PC-9 (cell line): ENCODE results near the gene TRAF1. TPM values are rescaled to one million over a fixed set of nuclear protein-coding genes. Genes with fewer than 3 reads are reported as not detected.

Experiments
- BruUV-seq: library from RNA; stranded (reverse); fragments of 400-500 nt; replicated peaks from 2 replicates; lab custom pipeline; 2021; lab: Mats Ljungman, UMichigan
- CTCF ChIA-PET: fragments of 300-600 bp; sonication (Branson Sonifier 250); formaldehyde crosslinking; loops from one replicate; lab custom pipeline; 2022; ENCODE audit warnings: antibody characterized with exemption; lab: Charles Lee
- POLR2A ChIA-PET: fragments of 300-600 bp; sonication (Branson Sonifier 250); formaldehyde crosslinking; loops from one replicate; lab custom pipeline; 2022; ENCODE audit warnings: antibody characterized with exemption; ENCODE audit not compliant: unreplicated experiment; lab: Charles Lee
- DNase-seq, 2 experiments: peaks; one replicate each; pipeline versions ENCODE4 v3.0.0 to v3.0.0-alpha.2; 2015 to 2022; ENCODE audit warnings: mixed read lengths in 1 of 2
- H2AFZ ChIP-seq: fragments of 200-600 bp; sonication (generic); 2 replicates; pipeline ENCODE4 v1.8.1; 2017; ENCODE audit warnings: antibody characterized with exemption
- H3F3A ChIP-seq: fragments of 200-600 bp; sonication (generic); 2 replicates; pipeline ENCODE4 v1.8.1; 2017; ENCODE audit warnings: antibody characterized with exemption, mild to moderate bottlenecking, low read depth; ENCODE audit not compliant: insufficient read depth
- H3K27ac ChIP-seq: fragments of 200-600 bp; sonication (generic); 2 replicates; pipeline ENCODE4 v1.6.1; 2016; ENCODE audit warnings: mixed run types
- H3K27me3 ChIP-seq: fragments of 200-600 bp; sonication (generic); 2 replicates; pipeline ENCODE4 v1.6.1; 2016; ENCODE audit warnings: low read depth, mixed run types; ENCODE audit not compliant: insufficient read depth
- H3K36me3 ChIP-seq: fragments of 200-600 bp; sonication (generic); 2 replicates; pipeline ENCODE4 v1.6.1; 2016; ENCODE audit warnings: low read depth, mixed run types
- H3K4me1 ChIP-seq: fragments of 200-600 bp; sonication (generic); replicated peaks from 2 replicates; pipeline ENCODE4 v1.6.1; 2016; ENCODE audit warnings: mixed run types; ENCODE audit not compliant: insufficient read depth
- H3K4me2 ChIP-seq: fragments of 200-600 bp; sonication (generic); 2 replicates; pipeline ENCODE4 v1.6.1; 2017; ENCODE audit warnings: mixed run types
- H3K4me3 ChIP-seq: fragments of 200-600 bp; sonication (generic); 2 replicates; pipeline ENCODE4 v1.6.1; 2016; ENCODE audit warnings: mixed run types
- H3K79me2 ChIP-seq: fragments of 200-600 bp; sonication (generic); 2 replicates; pipeline ENCODE4 v1.6.1; 2017; ENCODE audit warnings: low read depth, mixed run types
- H3K9me2 ChIP-seq: fragments of 200-600 bp; sonication (generic); 2 replicates; pipeline ENCODE4 v1.8.1; 2017; ENCODE audit warnings: mild to moderate bottlenecking; ENCODE audit not compliant: insufficient read depth
- H3K9me3 ChIP-seq: fragments of 200-600 bp; sonication (generic); 2 replicates; pipeline ENCODE4 v1.8.1; 2016; ENCODE audit warnings: low read depth; ENCODE audit not compliant: insufficient read depth
- H4K20me1 ChIP-seq: fragments of 200-600 bp; sonication (generic); 2 replicates; pipeline ENCODE4 v1.8.1; 2017; ENCODE audit not compliant: insufficient read depth
- CTCF ChIP-seq: fragments of 200-600 bp; sonication (generic); conservative IDR thresholded peaks from 2 replicates; pipeline ENCODE4 v1.6.1; 2017; ENCODE audit warnings: mixed run types, antibody characterized with exemption, mild to moderate bottlenecking, moderate library complexity
- EZH2 ChIP-seq: fragments of 200-600 bp; sonication (generic); IDR thresholded peaks from 2 replicates; pipeline ENCODE4 v1.8.0; 2017; ENCODE audit warnings: antibody characterized with exemption, low read depth
- intact Hi-C: fragments of 100-400 bp; cut with micrococcal nuclease; formaldehyde crosslinking; loops from one replicate; pipeline ENCODE4 v1.10.0; 2022; ENCODE audit not compliant: unreplicated experiment
- total RNA-seq: library from RNA; stranded (reverse); gene quantifications from 2 replicates; pipeline ENCODE4 v1.2.3, GENCODE V29; 2021

Gene TRAF1
- total RNA-seq, 1 experiment from 2014 or later = 2.7 TPM

GRCh38 chr9:120905315-120906164, 21.1 kb downstream of the TRAF1 start:
- intact Hi-C loops = no loop called here
- H3K9me3 ChIP-seq = no peaks in the 10 kb centered on the region
- H3F3A ChIP-seq = no peaks in the 10 kb centered on the region
- no peaks in the 10 kb centered on the region for H3K9me2 ChIP-seq
- ChIA-PET CTCF (no interaction called here), POLR2A (no interaction called here)
- peaks cover 6% of the 10 kb centered on the region for H3K4me1 ChIP-seq
- no peaks in the 10 kb centered on the region for H4K20me1 ChIP-seq
- DNase-seq = no peak
- H3K27ac ChIP-seq = no peak overlapping the region
- no peaks in the 10 kb centered on the region for H3K79me2 ChIP-seq
- no peak overlapping the region for H3K4me2 ChIP-seq
- no peak overlapping the region for H2AFZ ChIP-seq
- H3K4me3 ChIP-seq = no peak overlapping the region
- BruUV-seq = no TSS peak
- H3K36me3 ChIP-seq = no peaks in the 10 kb centered on the region
- TF ChIP-seq EZH2 = no peak
- TF ChIP-seq CTCF = no peak
- no peaks in the 10 kb centered on the region for H3K27me3 ChIP-seq

GRCh38 chr9:120904978-120905301, 21.7 kb downstream of the TRAF1 start:
- intact Hi-C loops = no loop called here
- TF ChIP-seq CTCF (no peak), EZH2 (no peak)
- no peak overlapping the region for H2AFZ ChIP-seq
- no TSS peak for BruUV-seq
- no peak overlapping the region for H3K27ac ChIP-seq
- no peak overlapping the region for H3K4me3 ChIP-seq
- no peaks in the 10 kb centered on the region for H3K9me3 ChIP-seq
- H3F3A ChIP-seq = no peaks in the 10 kb centered on the region
- H3K4me1 ChIP-seq = no peaks in the 10 kb centered on the region; the same call in 1 of the 2 replicates
- CTCF ChIA-PET = no interaction called here
- H3K27me3 ChIP-seq = no peaks in the 10 kb centered on the region
- H3K4me2 ChIP-seq = no peak overlapping the region
- H3K9me2 ChIP-seq = no peaks in the 10 kb centered on the region
- no peaks in the 10 kb centered on the region for H4K20me1 ChIP-seq
- POLR2A ChIA-PET = no interaction called here
- DNase-seq = no peak
- H3K79me2 ChIP-seq = no peaks in the 10 kb centered on the region
- H3K36me3 ChIP-seq = no peaks in the 10 kb centered on the region

- H3K4me1 ChIP-seq = no peaks in the 10 kb centered on the region
- H4K20me1 ChIP-seq = no peaks in the 10 kb centered on the region
- TF ChIP-seq CTCF (no peak), EZH2 (no peak)
- no peak overlapping the region for H2AFZ ChIP-seq
- H3K27me3 ChIP-seq = no peaks in the 10 kb centered on the region
- H3K9me2 ChIP-seq = no peaks in the 10 kb centered on the region
- no peak for DNase-seq
- H3K27ac ChIP-seq = no peak overlapping the region
- H3K4me3 ChIP-seq = no peak overlapping the region
- ChIA-PET CTCF (no interaction called here), POLR2A (no interaction called here)
- H3K36me3 ChIP-seq = no peaks in the 10 kb centered on the region
- H3K4me2 ChIP-seq = no peak overlapping the region
- no peaks in the 10 kb centered on the region for H3K9me3 ChIP-seq
- H3F3A ChIP-seq = no peaks in the 10 kb centered on the region
- intact Hi-C loops = no loop called here
- BruUV-seq = no TSS peak
- H3K79me2 ChIP-seq = no peaks in the 10 kb centered on the region
Observed at GRCh38 chr9:120904061-120904977, 22.3 kb downstream of the TRAF1 start.
